GM12891 (cell line): ENCODE results near the gene CCDC171.

Source experiments
- POLR2A ChIP-seq: IDR thresholded peaks from 2 replicates; pipeline ENCODE4 v1.6.1; 2011; ENCODE audit warnings: low read depth, low read length, control low read depth
- POLR2AphosphoS5 ChIP-seq: IDR thresholded peaks from 2 replicates; pipeline ENCODE4 v1.6.1; 2011; ENCODE audit warnings: low read depth, low read length, control low read depth
- POU2F2 ChIP-seq: IDR thresholded peaks from 2 replicates; pipeline ENCODE4 v1.6.1; 2011; ENCODE audit warnings: low read depth, mild to moderate bottlenecking, control low read depth, low read length, moderate library complexity
- SPI1 ChIP-seq: IDR thresholded peaks from 2 replicates; pipeline ENCODE4 v1.6.1; 2011; ENCODE audit warnings: low read depth, low read length, control low read depth
- TAF1 ChIP-seq: IDR thresholded peaks from 2 replicates; pipeline ENCODE4 v1.6.1; 2011; ENCODE audit warnings: low read depth, low read length, control low read depth

GRCh38 chr9:15670246-15670645 is 117.4 kb downstream of the CCDC171 start:
- TF ChIP-seq POLR2AphosphoS5: no peak
- TF ChIP-seq TAF1: no peak
- TF ChIP-seq POLR2A: no peak
- no peak for TF ChIP-seq POU2F2
- no peak for TF ChIP-seq SPI1
